DMS79 (cell line): ENCODE measurements around the gene CAV1.

Source experiments
- DNase-seq: peaks from one replicate; lab custom pipeline; 2025; lab: John Stamatoyannopoulos, UW

The CAV1 gene

GRCh38 chr7:116530107-116530820 is 5.4 kb downstream of the CAV1 start:
- no peak for DNase-seq

GRCh38 chr7:116532102-116532688 is 7.4 kb downstream of the CAV1 start:
- no peak for DNase-seq

- no peak for DNase-seq
Observed at GRCh38 chr7:116534790-116535189, 10.0 kb downstream of the CAV1 start.

GRCh38 chr7:116535416-116535815 is 10.6 kb downstream of the CAV1 start:
- no peak for DNase-seq

GRCh38 chr7:116538138-116538537 is 13.3 kb downstream of the CAV1 start:
- DNase-seq: no peak

GRCh38 chr7:116539879-116540278 is 15.0 kb downstream of the CAV1 start:
- no peak for DNase-seq

- DNase-seq: no peak
Observed at GRCh38 chr7:116540743-116541142, 15.9 kb downstream of the CAV1 start.

- DNase-seq: no peak
Observed at GRCh38 chr7:116541951-116542350, 17.1 kb downstream of the CAV1 start.

- no peak for DNase-seq
Observed at GRCh38 chr7:116542618-116543017, 17.8 kb downstream of the CAV1 start.

GRCh38 chr7:116543664-116544063 is 18.8 kb downstream of the CAV1 start:
- no peak for DNase-seq

GRCh38 chr7:116544487-116544886 is 19.7 kb downstream of the CAV1 start:
- DNase-seq: no peak

- DNase-seq: no peak
Observed at GRCh38 chr7:116545411-116545993, 20.7 kb downstream of the CAV1 start.

- DNase-seq: no peak
Observed at GRCh38 chr7:116546054-116546453, 21.2 kb downstream of the CAV1 start.

GRCh38 chr7:116546916-116547315 is 22.1 kb downstream of the CAV1 start:
- DNase-seq: no peak

- no peak for DNase-seq
Observed at GRCh38 chr7:116547347-116547746, 22.5 kb downstream of the CAV1 start.

- DNase-seq: no peak
Observed at GRCh38 chr7:116548506-116548905, 23.7 kb downstream of the CAV1 start.

GRCh38 chr7:116549370-116549769 is 24.5 kb downstream of the CAV1 start:
- DNase-seq: no peak

- DNase-seq: no peak
Observed at GRCh38 chr7:116551692-116552091, 26.9 kb downstream of the CAV1 start.

GRCh38 chr7:116552602-116553001 is 27.8 kb downstream of the CAV1 start:
- DNase-seq: no peak

- no peak for DNase-seq
Observed at GRCh38 chr7:116553168-116553964, 28.5 kb downstream of the CAV1 start.

GRCh38 chr7:116554436-116554835 is 29.6 kb downstream of the CAV1 start:
- DNase-seq: no peak

- no peak for DNase-seq
Observed at GRCh38 chr7:116554911-116555310, 30.1 kb downstream of the CAV1 start.
